Measurements from ENCODE around the gene PPFIA1. TPM values are rescaled to one million over a fixed set of nuclear protein-coding genes. Genes with fewer than 3 reads are reported as not detected.

Gene PPFIA1
- total RNA-seq, 6 experiments from 2014 or later, result 21.1 to 27.0 (median 22.7) TPM

DNA sequence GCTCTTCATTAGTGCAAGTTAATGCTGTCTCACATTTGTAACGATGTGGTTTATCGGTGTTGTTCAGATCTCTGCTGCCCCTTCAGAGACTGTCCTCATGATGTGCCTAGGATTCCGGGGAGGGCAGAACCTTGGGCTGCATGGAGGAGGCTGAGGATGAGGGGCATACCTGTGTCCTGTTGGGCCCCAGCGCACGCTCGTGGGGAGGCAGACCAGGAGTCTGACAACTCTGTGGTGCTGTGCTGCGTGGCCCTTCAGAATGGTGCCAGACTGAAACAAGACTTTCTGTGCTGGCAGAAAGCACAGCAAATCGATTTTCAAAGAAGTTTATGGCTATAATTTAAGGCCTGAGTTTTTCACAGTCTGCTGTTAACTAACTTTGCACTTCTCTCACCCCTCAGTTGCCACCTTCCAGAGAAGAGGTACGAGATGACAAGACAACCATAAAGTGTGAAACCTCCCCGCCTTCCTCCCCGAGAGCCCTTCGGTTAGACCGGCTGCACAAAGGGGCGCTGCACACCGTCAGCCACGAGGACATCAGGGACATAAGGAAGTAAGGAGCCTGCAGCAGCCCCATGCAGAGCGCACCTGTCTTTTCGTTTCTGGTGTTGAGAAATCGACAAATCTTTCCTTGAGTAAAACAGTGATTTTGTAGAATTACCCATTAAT lies 83.5 kb downstream of the PPFIA1 start:
- TF ChIP-seq POLR2A (IDR thresholded peaks at IDR 0.05), result no peak
- TF ChIP-seq, protein P1, sequence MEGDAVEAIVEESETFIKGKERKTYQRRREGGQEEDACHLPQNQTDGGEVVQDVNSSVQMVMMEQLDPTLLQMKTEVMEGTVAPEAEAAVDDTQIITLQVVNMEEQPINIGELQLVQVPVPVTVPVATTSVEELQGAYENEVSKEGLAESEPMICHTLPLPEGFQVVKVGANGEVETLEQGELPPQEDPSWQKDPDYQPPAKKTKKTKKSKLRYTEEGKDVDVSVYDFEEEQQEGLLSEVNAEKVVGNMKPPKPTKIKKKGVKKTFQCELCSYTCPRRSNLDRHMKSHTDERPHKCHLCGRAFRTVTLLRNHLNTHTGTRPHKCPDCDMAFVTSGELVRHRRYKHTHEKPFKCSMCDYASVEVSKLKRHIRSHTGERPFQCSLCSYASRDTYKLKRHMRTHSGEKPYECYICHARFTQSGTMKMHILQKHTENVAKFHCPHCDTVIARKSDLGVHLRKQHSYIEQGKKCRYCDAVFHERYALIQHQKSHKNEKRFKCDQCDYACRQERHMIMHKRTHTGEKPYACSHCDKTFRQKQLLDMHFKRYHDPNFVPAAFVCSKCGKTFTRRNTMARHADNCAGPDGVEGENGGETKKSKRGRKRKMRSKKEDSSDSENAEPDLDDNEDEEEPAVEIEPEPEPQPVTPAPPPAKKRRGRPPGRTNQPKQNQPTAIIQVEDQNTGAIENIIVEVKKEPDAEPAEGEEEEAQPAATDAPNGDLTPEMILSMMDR (IDR thresholded peaks at IDR 0.05), result no peak
- WGBS (ENCODE audit: insufficient coverage, low coverage, low lambda C conversion rate, missing lambda C conversion rate), result 91% methylated on average over 14 of the region's 19 CpGs
- no peak for DNase-seq
- intact Hi-C loops (cut with DNase I), result no loop called here
- H3K9me3 ChIP-seq, result no peaks in the 10 kb centered on the region
- H3K36me3 ChIP-seq, result peaks cover 0 to 53% (median 15%) of the 10 kb centered on the region in 4 donors
- no peak overlapping the region for H3K27ac ChIP-seq
- ATAC-seq, result no peak
- H3K27me3 ChIP-seq, result no peaks in the 10 kb centered on the region
- H3K4me3 ChIP-seq, result no peak overlapping the region
- no peaks in the 10 kb centered on the region for H3K4me1 ChIP-seq

DNA sequence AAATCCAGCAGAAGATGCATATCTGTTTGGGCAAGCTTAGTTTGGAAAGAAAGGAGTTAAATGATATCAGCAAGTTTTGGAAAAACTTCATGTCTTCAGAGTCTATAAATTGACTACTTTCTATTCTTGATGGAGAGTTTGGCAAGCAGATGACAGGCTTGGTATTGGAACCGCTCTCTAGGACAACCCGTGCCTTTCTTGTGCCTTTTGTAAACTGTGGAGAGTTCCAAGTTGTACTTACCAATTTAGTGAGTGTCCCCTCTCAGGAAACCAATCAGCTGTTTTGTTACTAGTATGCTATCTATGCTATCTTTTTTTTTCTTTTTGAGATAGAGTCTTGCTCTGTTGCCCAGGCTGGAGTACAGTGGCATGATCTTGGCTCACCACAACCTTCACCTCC lies 84.1 kb downstream of the PPFIA1 start:
- intact Hi-C loops (cut with DNase I), result no loop called here
- H3K36me3 ChIP-seq, result peaks cover 0 to 48% (median 15%) of the 10 kb centered on the region in 4 donors

DNA sequence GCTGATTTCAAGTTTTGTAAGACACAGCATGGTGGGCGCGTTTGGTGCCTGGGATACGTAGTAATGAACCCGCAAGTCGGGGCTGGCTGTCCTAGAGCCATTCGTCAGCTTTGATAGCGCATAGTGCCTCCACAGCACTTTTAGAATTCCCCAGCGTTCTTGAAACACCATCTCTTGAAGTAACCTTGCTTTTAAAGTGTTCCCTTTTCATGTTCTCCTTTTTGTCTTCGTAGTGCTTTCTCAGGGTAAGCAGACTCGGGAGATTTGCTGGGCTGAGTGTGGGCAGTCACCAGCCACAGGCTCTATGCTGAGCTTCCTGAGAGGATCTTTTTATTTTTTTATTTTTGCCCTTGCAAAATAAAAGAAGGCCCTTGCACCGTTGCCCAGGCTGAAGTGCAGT lies 88.3 kb downstream of the PPFIA1 start:
- Histone ChIP-seq H3K36me3 (peaks cover 0 to 68% (median 30%) of the 10 kb centered on the region in 4 donors), H3K4me3 (no peak overlapping the region), H3K9me3 (no peaks in the 10 kb centered on the region), H3K4me1 (no peaks in the 10 kb centered on the region), H3K27me3 (no peaks in the 10 kb centered on the region), H3K27ac (no peak overlapping the region)
- no peak for TF ChIP-seq POLR2A (IDR thresholded peaks at IDR 0.05)
- TF ChIP-seq, protein P1 (IDR thresholded peaks at IDR 0.05), result no peak
- ATAC-seq (peak; percentile 43 to 73 (median 52)), DNase-seq (no peak)
- WGBS (ENCODE audit: insufficient coverage, low coverage, low lambda C conversion rate, missing lambda C conversion rate), result 58% methylated on average over 6 of the region's 11 CpGs
- intact Hi-C loops (cut with DNase I), result no loop called here

More for the DNA sequence above, 84.1 kb downstream of the PPFIA1 start:
- WGBS (ENCODE audit: insufficient coverage, low coverage, low lambda C conversion rate, missing lambda C conversion rate), result 75% methylated on average over 2 of the region's 2 CpGs
- Histone ChIP-seq H3K27ac (no peak overlapping the region), H3K4me1 (no peaks in the 10 kb centered on the region), H3K9me3 (no peaks in the 10 kb centered on the region), H3K27me3 (no peaks in the 10 kb centered on the region), H3K4me3 (no peak overlapping the region)
- ATAC-seq, result no peak
- TF ChIP-seq, protein P1 (IDR thresholded peaks at IDR 0.05), result no peak
- TF ChIP-seq POLR2A (IDR thresholded peaks at IDR 0.05), result no peak
- no peak for DNase-seq

DNA sequence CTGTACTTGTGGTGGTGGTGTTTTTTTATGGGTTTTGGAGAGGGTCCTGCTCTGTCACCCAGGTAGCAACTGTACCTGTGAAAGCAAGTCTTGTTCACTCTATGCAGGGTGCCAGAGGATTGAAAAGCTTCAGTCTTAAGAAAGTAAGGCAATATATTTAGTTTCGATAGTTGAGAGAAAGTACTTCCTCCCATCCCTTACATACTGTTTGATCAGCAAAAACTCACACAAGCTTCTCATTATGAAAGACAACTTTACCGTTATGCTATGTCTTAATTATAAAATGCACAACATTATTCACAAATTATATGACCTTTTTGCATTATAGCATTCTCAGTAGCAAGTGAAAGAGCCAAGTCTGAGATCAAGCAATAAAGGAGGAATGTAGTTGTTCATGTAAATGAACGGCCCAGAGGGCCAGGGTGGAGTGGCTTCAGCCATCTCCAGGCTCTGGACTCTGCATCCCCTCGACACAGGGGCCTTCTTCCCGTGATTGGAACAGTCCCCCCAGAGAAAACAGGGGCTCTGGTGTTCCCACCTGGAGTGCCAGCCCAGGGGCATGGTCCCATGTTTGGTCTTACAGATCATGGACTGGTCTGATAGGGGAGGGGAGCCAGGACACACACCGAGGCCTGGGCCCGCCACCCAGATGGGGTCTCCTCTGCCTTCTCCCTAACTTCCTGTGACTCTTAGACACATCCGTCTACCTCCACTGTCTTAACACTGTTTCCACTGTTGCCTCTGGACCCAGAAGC lies 89.1 kb downstream of the PPFIA1 start:
- no peak for DNase-seq
- Histone ChIP-seq H3K9me3 (no peaks in the 10 kb centered on the region), H3K27me3 (no peaks in the 10 kb centered on the region), H3K36me3 (peaks cover 0 to 67% (median 32%) of the 10 kb centered on the region in 4 donors), H3K27ac (no peak overlapping the region), H3K4me3 (no peak overlapping the region), H3K4me1 (no peaks in the 10 kb centered on the region)
- 91% methylated on average over 6 of the region's 8 CpGs for WGBS (ENCODE audit: insufficient coverage, low coverage, low lambda C conversion rate, missing lambda C conversion rate)
- intact Hi-C loops (cut with DNase I), result no loop called here
- ATAC-seq, result peak in 2 of 4 donors; percentile 11 to 37
- TF ChIP-seq POLR2A (IDR thresholded peaks at IDR 0.05), result no peak
- TF ChIP-seq, protein P1 (IDR thresholded peaks at IDR 0.05), result no peak

Measured in right lobe of liver (tissue), 6 donors.